H54 (cell line): ENCODE measurements around the gene LAP3.

ENCODE experiments used
- DNase-seq: peaks from one replicate; pipeline ENCODE4 v3.0.0; 2011; ENCODE audit warnings: low spot score, mixed read lengths; ENCODE audit not compliant: insufficient read length
- FAIRE-seq: peaks from 3 replicates; lab custom pipeline; 2011; peaks lifted over from hg19 to GRCh38; lab: Jason Lieb, UNC
- POLR2A ChIP-seq: IDR thresholded peaks from 2 replicates; pipeline ENCODE4 v1.6.1; 2011; ENCODE audit warnings: low read depth, mild to moderate bottlenecking, low read length

LAP3 gene

GRCh38 chr4:17578482-17578891 lies 1.5 kb downstream of the LAP3 start:
- no peak for TF ChIP-seq POLR2A
- FAIRE-seq (no peak), DNase-seq (no peak)

GRCh38 chr4:17580969-17581368 lies 4.0 kb downstream of the LAP3 start:
- FAIRE-seq: no peak
- no peak for TF ChIP-seq POLR2A

GRCh38 chr4:17583276-17583675 lies 6.3 kb downstream of the LAP3 start:
- FAIRE-seq: no peak
- DNase-seq: no peak
- no peak for TF ChIP-seq POLR2A

More at GRCh38 chr4:17580969-17581368, 4.0 kb downstream of the LAP3 start:
- no peak for DNase-seq

GRCh38 chr4:17583941-17584340 lies 6.9 kb downstream of the LAP3 start:
- no peak for TF ChIP-seq POLR2A
- no peak for FAIRE-seq
- DNase-seq: no peak

GRCh38 chr4:17584521-17585213 lies 7.7 kb downstream of the LAP3 start:
- no peak for DNase-seq
- FAIRE-seq: no peak

GRCh38 chr4:17587094-17587822 lies 10.3 kb downstream of the LAP3 start:
- FAIRE-seq (no peak), DNase-seq (no peak)
- TF ChIP-seq POLR2A: no peak

More at GRCh38 chr4:17584521-17585213, 7.7 kb downstream of the LAP3 start:
- no peak for TF ChIP-seq POLR2A

- FAIRE-seq (no peak), DNase-seq (no peak)
- no peak for TF ChIP-seq POLR2A
These were observed 12.4 kb downstream of the LAP3 start for GRCh38 chr4:17589355-17589754.

GRCh38 chr4:17595471-17596005 lies 18.5 kb downstream of the LAP3 start:
- DNase-seq: no peak
- no peak for FAIRE-seq

GRCh38 chr4:17597517-17597916 lies 20.5 kb downstream of the LAP3 start:
- DNase-seq (no peak), FAIRE-seq (no peak)
- no peak for TF ChIP-seq POLR2A

More at GRCh38 chr4:17595471-17596005, 18.5 kb downstream of the LAP3 start:
- TF ChIP-seq POLR2A: no peak

GRCh38 chr4:17599826-17600225 lies 22.8 kb downstream of the LAP3 start:
- no peak for TF ChIP-seq POLR2A

GRCh38 chr4:17605236-17605635 lies 28.2 kb downstream of the LAP3 start:
- TF ChIP-seq POLR2A: no peak
- DNase-seq (no peak), FAIRE-seq (no peak)

More at GRCh38 chr4:17599826-17600225, 22.8 kb downstream of the LAP3 start:
- no peak for FAIRE-seq
- DNase-seq: no peak

- no peak for FAIRE-seq
These were observed 36.9 kb downstream of the LAP3 start for GRCh38 chr4:17613761-17614415.

GRCh38 chr4:17614416-17615299 lies 37.7 kb downstream of the LAP3 start, which contains the start of gene MED28:
Gene MED28, plus strand, starts transcription at chr4:17614641. Its CDS starts 14 bp downstream, at chr4:17614655.
- TF ChIP-seq POLR2A: peak; percentile 77
- no peak for FAIRE-seq
- DNase-seq: peak; percentile 77

More at GRCh38 chr4:17613761-17614415, 36.9 kb downstream of the LAP3 start:
- DNase-seq: peak; percentile 19
- TF ChIP-seq POLR2A: no peak

- DNase-seq (no peak), FAIRE-seq (no peak)
- no peak for TF ChIP-seq POLR2A
These were observed 39.3 kb downstream of the LAP3 start for GRCh38 chr4:17616283-17616682.
